GM18951 (cell line): ENCODE data around the gene CD274.

Experiments used
- POLR2A ChIP-seq: IDR thresholded peaks from 4 replicates; pipeline ENCODE4 v1.6.1; 2011; ENCODE audit warnings: mild to moderate bottlenecking; ENCODE audit not compliant: insufficient read length, insufficient read depth; ENCODE audit errors: extremely low read depth
- in situ Hi-C: fragments of 300-500 bp; cut with MboI; formaldehyde crosslinking; loops from one replicate; pipeline ENCODE4 v1.12.0; 2022; ENCODE audit warnings: low sequenced_read_pairs, mixed read lengths, inconsistent platforms; ENCODE audit not compliant: unreplicated experiment

The CD274 gene

GRCh38 chr9:5450359-5451091 lies at the start of gene CD274:
CD274 (plus strand) TSS chr9:5450542; CDS start chr9:5456114, 5,572 bp downstream.
- in situ Hi-C loops = no loop called here

DNA sequence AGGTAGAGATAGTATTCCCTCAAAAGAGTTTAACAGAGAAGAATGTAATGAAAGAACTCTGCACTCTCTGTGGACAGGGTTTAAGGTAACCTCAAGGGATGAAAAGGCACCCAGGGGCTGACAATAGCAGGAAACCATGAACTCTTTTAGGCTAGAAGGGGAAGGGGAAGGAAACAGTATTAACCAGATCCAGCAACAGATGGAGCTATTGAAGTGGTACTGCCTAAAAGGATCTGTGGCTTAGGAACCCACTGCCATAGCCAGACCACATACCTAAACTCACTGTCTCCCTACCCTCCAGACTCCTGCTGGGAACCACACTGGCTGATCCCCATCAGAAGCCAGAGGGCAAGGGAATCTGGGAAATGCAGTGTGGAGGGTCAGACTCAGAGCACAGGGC lies 48.1 kb upstream of the CD274 start:
- no peak for TF ChIP-seq POLR2A
- in situ Hi-C loops = no loop called here

More at GRCh38 chr9:5450359-5451091, at the start of gene CD274:
- TF ChIP-seq POLR2A = peak; percentile 91

DNA sequence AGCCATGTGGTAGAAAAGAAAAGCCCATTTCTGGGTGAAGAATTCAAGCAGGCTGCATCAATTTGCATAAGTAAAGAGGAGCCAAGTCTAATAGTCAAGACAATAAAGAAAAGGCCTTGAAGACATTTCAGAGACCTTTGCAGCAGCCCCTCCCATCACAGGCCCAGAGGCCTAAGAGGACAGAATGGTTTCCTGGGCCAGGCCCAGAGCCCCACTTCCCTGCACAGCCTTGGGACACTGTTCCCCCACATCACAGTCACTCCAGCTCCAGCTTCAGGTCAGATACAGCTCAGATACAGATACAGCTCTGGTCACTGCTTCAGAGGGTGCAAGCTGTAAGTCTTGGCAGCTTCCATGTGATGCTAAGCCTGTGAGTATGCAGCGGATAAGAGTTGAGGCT lies 41.7 kb upstream of the CD274 start:
- TF ChIP-seq POLR2A = no peak
- in situ Hi-C loops = no loop called here

- in situ Hi-C loops = no loop called here
- TF ChIP-seq POLR2A = no peak
Measured at GRCh38 chr9:5416953-5417352, 33.4 kb upstream of the CD274 start.

- TF ChIP-seq POLR2A = no peak
Measured at GRCh38 chr9:5418481-5418880, 31.9 kb upstream of the CD274 start.

GRCh38 chr9:5419987-5420386 lies 30.4 kb upstream of the CD274 start:
- in situ Hi-C loops = no loop called here

More at GRCh38 chr9:5418481-5418880, 31.9 kb upstream of the CD274 start:
- in situ Hi-C loops = no loop called here

GRCh38 chr9:5421163-5421562 lies 29.2 kb upstream of the CD274 start:
- in situ Hi-C loops = no loop called here
- no peak for TF ChIP-seq POLR2A

More at GRCh38 chr9:5419987-5420386, 30.4 kb upstream of the CD274 start:
- TF ChIP-seq POLR2A = no peak

- in situ Hi-C loops = no loop called here
- TF ChIP-seq POLR2A = no peak
Measured at GRCh38 chr9:5422276-5422675, 28.1 kb upstream of the CD274 start.

GRCh38 chr9:5425006-5425628 lies 25.2 kb upstream of the CD274 start:
- no peak for TF ChIP-seq POLR2A
- in situ Hi-C loops = no loop called here

GRCh38 chr9:5427005-5427404 lies 23.3 kb upstream of the CD274 start:
- no peak for TF ChIP-seq POLR2A
- in situ Hi-C loops = no loop called here

DNA sequence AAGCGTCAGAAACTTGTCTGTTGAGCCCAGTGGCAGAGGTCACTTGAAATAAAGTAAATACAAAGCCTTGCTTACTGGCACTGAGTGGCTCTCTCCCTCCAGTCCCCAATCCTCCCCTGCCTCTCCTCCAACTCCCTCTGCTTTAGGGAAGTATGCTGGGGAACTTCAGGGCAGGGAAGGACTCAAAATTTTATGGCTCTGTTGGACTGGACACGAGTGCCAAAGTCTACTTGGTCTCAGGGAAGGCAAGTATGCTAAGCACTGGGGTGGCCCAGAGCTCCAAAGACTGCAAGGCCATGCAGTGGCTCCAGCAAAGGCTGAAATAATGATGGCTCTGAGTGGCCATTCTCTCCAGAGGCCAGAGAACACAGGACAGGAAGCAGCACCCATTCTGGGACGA lies 22.2 kb upstream of the CD274 start:
- in situ Hi-C loops = no loop called here
- TF ChIP-seq POLR2A = no peak

- TF ChIP-seq POLR2A = no peak
- in situ Hi-C loops = no loop called here
Measured at GRCh38 chr9:5428794-5429528, 21.4 kb upstream of the CD274 start.

DNA sequence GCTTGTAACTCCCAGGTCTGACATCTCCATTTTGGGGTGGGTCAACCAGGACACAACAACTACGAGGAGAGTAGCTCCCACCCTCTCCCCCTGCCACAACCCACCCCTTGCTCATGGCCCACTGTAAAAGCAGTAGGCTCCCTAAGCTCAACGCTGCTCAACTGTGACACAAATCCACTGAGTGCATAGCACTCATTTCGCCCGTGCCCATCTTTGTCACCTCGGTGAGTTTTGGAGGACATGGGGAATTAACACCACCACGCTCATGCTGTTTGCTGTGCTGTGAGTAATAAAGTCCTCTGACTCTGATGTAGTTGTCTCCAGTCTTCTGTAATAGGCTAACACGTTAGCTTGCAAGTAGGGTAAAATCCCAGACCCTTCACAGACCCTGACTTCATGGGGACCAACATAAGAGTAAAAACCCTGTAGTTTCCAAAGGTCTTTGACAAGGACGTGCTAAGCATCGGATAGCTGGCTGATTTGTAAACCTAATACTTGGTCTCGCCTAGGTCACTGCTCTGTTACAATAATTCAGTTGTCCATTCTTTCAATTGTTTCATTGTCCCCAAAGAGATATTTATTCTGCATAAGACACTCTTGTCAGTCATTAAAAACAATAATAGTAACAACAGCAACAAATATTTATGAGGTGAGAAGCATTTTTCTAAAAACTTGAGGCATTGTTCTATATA lies 20.3 kb upstream of the CD274 start:
- TF ChIP-seq POLR2A = no peak
- in situ Hi-C loops = loop anchor here (10.0 kb wide), 1 partner anchor 355 kb away; no protein-coding TSS in a partner anchor
